ENCODE data around the gene GIT1. TPM values are rescaled to one million over a fixed set of nuclear protein-coding genes. Genes with fewer than 3 reads are reported as not detected.

GIT1 gene
- total and polyA plus RNA-seq, 12 donors: 13.7 to 51.6 (median 31.7) TPM

DNA sequence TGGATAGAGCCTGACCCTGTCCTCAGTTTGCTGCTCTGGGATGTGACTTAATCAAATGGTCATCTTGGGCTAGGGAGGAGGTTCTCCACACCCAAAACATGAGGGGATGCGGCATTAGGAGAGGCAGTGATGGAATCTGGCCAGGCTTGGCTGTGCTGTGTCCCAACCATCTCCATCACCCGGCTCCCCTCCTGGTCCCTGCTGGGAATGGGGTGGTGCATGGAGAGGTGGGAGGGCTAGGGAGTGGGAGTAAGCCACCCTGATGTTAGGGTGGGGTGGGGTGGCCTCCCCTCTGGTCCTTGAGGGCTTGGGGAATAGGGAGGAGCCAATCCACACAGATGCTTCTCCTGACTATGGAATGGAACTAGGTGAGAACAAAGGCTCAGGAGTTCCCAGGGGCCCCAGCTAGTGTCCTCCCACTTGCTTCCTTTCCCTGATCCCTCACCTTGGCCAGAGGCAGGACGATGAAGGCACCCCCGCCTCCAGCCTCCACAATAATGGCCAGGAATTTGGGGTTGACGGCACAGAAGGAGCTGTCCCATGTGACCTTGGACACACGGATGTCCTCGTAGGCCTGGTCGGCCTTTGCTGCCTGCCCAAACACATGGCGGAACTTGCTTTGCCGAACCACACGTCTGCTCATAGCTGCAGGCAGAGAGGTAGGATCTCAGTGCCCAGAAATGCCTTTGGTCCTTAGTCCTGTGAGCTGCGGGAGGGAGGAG, 31.5 kb upstream of the GIT1 start:
- intact Hi-C loops (cut with DNase I): loop anchor here in 1 of 2 donors (10.0 kb wide), 2 partner anchors 64 to 154 kb away; no protein-coding TSS in a partner anchor
- Histone ChIP-seq H3K27ac (no peak overlapping the region), H3K36me3 (replicated peaks in 1 of 2) (no peaks in the 10 kb centered on the region), H3K4me3 (no peak overlapping the region), H3K4me1 (replicated peaks in 1 of 2) (peaks cover 15 to 35% of the 10 kb centered on the region in 2 donors), H3K9me3 (replicated peaks in 1 of 3) (no peaks in the 10 kb centered on the region), H3K27me3 (no peaks in the 10 kb centered on the region)
- DNase-seq: no peak
- TF ChIP-seq, protein P1, sequence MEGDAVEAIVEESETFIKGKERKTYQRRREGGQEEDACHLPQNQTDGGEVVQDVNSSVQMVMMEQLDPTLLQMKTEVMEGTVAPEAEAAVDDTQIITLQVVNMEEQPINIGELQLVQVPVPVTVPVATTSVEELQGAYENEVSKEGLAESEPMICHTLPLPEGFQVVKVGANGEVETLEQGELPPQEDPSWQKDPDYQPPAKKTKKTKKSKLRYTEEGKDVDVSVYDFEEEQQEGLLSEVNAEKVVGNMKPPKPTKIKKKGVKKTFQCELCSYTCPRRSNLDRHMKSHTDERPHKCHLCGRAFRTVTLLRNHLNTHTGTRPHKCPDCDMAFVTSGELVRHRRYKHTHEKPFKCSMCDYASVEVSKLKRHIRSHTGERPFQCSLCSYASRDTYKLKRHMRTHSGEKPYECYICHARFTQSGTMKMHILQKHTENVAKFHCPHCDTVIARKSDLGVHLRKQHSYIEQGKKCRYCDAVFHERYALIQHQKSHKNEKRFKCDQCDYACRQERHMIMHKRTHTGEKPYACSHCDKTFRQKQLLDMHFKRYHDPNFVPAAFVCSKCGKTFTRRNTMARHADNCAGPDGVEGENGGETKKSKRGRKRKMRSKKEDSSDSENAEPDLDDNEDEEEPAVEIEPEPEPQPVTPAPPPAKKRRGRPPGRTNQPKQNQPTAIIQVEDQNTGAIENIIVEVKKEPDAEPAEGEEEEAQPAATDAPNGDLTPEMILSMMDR (IDR thresholded peaks at IDR 0.05): no peak
- no peak for TF ChIP-seq POLR2A (IDR thresholded peaks at IDR 0.05)
- WGBS, 4 donors: 89 to 94% (median 93%) methylated on average over 12 of the region's 12 CpGs

DNA sequence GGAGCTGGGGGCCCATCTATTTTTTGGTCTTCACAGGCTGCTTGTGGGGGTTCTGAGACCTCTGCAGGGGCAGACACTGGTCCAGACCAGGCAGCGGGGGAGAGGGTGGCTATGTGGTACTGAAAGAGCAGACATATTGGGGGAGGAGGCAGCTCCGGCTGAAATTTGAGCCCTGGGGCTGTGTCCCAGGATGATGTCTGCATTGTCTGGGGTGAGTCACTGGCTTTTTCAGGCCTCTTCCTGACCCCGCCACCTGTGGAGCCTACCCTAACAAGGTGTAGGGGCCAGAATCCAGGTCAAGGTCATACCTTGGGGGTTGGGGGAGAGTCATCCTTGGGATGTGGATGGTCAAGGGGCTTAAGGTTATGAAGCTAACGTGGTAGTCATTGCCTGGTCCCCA, 30.8 kb upstream of the GIT1 start:
- H3K4me3 ChIP-seq: no peak overlapping the region
- no peaks in the 10 kb centered on the region for H3K9me3 ChIP-seq (replicated peaks in 1 of 3)
- TF ChIP-seq, protein P1 (IDR thresholded peaks at IDR 0.05): no peak
- no peak for TF ChIP-seq POLR2A (IDR thresholded peaks at IDR 0.05)
- no peak overlapping the region for H3K27ac ChIP-seq
- 90 to 100% (median 93%) methylated on average over 3 to 4 of the region's 4 CpGs for WGBS, 4 donors
- intact Hi-C loops (cut with DNase I): loop anchor here in 1 of 2 donors (10.0 kb wide), 2 partner anchors 65 to 155 kb away; no protein-coding TSS in a partner anchor
- H3K27me3 ChIP-seq: no peaks in the 10 kb centered on the region
- no peak for DNase-seq
- no peaks in the 10 kb centered on the region for H3K36me3 ChIP-seq (replicated peaks in 1 of 2)
- H3K4me1 ChIP-seq (replicated peaks in 1 of 2): peaks cover 19 to 42% of the 10 kb centered on the region in 2 donors

DNA sequence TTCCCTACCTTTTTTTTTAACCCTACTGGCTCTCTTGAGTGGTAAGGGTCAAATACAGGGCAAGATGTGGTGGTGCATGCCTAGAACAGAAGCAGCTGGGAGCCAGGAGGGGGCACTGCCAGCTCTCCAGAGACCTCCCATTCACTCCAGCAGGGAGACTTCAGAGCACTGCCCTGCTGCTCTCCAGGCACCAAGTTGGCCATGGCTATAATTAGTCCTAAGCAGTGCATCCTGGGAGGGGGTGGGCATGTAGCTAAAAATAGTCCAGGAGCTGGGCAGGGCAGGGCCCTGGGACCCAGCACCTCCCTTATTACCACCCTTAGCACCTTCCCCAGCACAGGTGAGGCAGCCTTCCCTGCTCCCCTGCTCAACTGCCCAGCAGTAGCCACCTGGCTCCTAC, 29.8 kb upstream of the GIT1 start:
- Histone ChIP-seq H3K27ac (no peak overlapping the region), H3K4me1 (replicated peaks in 1 of 2) (peaks cover 19 to 50% of the 10 kb centered on the region in 2 donors), H3K9me3 (replicated peaks in 1 of 3) (no peaks in the 10 kb centered on the region), H3K36me3 (replicated peaks in 1 of 2) (no peaks in the 10 kb centered on the region), H3K27me3 (no peaks in the 10 kb centered on the region), H3K4me3 (no peak overlapping the region)
- intact Hi-C loops (cut with DNase I): loop anchor here in 1 of 2 donors (5.0 kb wide), 1 partner anchor 37 kb away; no protein-coding TSS in a partner anchor
- no peak for TF ChIP-seq POLR2A (IDR thresholded peaks at IDR 0.05)
- TF ChIP-seq, protein P1 (IDR thresholded peaks at IDR 0.05): no peak
- no peak for DNase-seq

DNA sequence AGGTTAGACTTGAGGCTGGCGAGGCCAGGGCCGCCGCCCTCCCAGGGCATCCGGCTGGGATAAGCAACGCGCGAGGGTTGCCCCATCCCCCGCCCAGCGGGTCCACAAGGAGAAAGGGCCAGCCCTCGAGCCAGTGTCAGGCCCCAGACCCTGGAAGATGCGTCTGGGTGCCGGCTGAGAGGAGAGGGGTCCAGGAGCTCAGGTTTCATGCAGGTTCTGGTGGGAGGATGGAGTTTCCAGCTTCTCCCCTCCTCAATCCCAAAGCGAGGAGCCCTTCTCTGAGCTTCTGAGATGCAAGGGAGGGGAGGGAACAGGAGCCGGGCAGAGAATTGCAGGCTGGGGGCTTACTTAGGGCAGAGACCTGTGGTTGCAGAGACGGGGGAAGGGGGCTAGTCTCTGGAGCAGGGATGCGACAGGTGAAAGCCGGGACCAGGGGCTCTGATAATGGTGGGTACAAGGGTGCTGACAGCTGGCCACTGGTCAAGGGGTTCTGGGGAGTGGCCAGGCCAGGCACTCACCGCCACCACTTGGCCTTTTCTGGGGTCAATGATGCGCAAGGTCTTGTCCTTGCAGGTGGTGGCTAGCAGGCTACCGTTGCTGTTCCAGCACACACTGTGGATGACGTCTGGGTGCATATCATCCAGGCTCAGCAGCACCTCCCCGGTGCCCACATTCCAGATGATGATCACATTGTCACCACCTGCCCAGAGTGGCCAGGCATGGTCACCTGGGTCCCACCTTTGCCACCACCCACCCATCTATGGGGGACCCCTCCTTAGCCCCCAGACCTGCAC, 29.0 kb upstream of the GIT1 start:
- DNase-seq: no peak
- TF ChIP-seq, protein P1 (IDR thresholded peaks at IDR 0.05): no peak
- no peak for TF ChIP-seq POLR2A (IDR thresholded peaks at IDR 0.05)
- H3K27ac ChIP-seq: no peak overlapping the region
- intact Hi-C loops (cut with DNase I): loop anchor here in 1 of 2 donors (5.0 kb wide), 1 partner anchor 36 kb away; no protein-coding TSS in a partner anchor
- WGBS, 4 donors: 42 to 61% (median 47%) methylated on average over 8 to 22 of the region's 22 CpGs
- H3K27me3 ChIP-seq: no peaks in the 10 kb centered on the region
- H3K4me3 ChIP-seq: peak overlapping the region in 1 of 4 donors; percentile 50
- no peaks in the 10 kb centered on the region for H3K9me3 ChIP-seq (replicated peaks in 1 of 3)
- H3K36me3 ChIP-seq (replicated peaks in 1 of 2): no peaks in the 10 kb centered on the region
- peaks cover 24 to 56% of the 10 kb centered on the region in 2 donors for H3K4me1 ChIP-seq (replicated peaks in 1 of 2)

All from adrenal gland (tissue), 12 donors.